ENCODE data around the gene PCDHGA3. TPM values are rescaled to one million over a fixed set of nuclear protein-coding genes. Genes with fewer than 3 reads are reported as not detected.
A peak's percentile ranks its signal among the peaks of the same experiment; 100 is the strongest.

PCDHGA3 gene
- polyA plus RNA-seq, 1 of the 3 experiments (the other 2 are of a cell fraction) = 0.33 TPM

GRCh38 chr5:141356950-141357349 lies 13.3 kb downstream of the PCDHGA3 start:
- WGBS (ENCODE audit: low lambda C conversion rate) = 61% methylated on average over 16 of the region's 19 CpGs
- no peaks in the 10 kb centered on the region for H3K9me2 ChIP-seq
- H3K27me3 ChIP-seq (ENCODE audit: insufficient read depth) = no peaks in the 10 kb centered on the region
- no peaks in the 10 kb centered on the region for H3F3A ChIP-seq (replicated peaks; ENCODE audit: insufficient read depth)
- no peak overlapping the region for H2AFZ ChIP-seq (ENCODE audit: low read depth)
- no peak overlapping the region for H3K9ac ChIP-seq
- H3K27ac ChIP-seq (ENCODE audit: low read depth in 2 of 2, low read length in 1 of 2) = no peak overlapping the region
- H3K4me2 ChIP-seq = no peak overlapping the region
- H4K20me1 ChIP-seq (ENCODE audit: insufficient read depth) = no peaks in the 10 kb centered on the region
- H3K4me3 ChIP-seq (ENCODE audit: low read depth in 2 of 2, low read length in 1 of 2) = no peak overlapping the region
- H3K79me2 ChIP-seq (ENCODE audit: insufficient read depth) = no peaks in the 10 kb centered on the region
- ChIA-PET POLR2A (no interaction called here), CTCF (no interaction called here)
- no peaks in the 10 kb centered on the region; the same call in 1 of the 2 replicates for H3K9me3 ChIP-seq
- TF ChIP-seq TEAD4 (IDR thresholded peaks at IDR 0.05; ENCODE audit: borderline replicate concordance, insufficient read depth) (no peak), GATA2 (CRISPR knock-in tag; IDR thresholded peaks at IDR 0.05) (no peak), USF1 (IDR thresholded peaks at IDR 0.05; ENCODE audit: borderline replicate concordance, low read depth) (no peak), MXI1 (IDR thresholded peaks at IDR 0.05; ENCODE audit: low read depth, low read length) (no peak), REST (IDR thresholded peaks at IDR 0.05; ENCODE audit: low read depth, low read length) (peak; percentile 43; the same call in 1 of the 2 replicates)
- H3K4me1 ChIP-seq (ENCODE audit: control insufficient read depth in 1 of 2, insufficient read depth in 2 of 2, low read depth in 1 of 2, low read length in 1 of 2) = no peaks in the 10 kb centered on the region
- DNase-seq = no peak
- H3K36me3 ChIP-seq (replicated peaks in 1 of 2; ENCODE audit: control insufficient read depth in 1 of 2, insufficient read depth in 2 of 2, low read length in 1 of 2) = no peaks in the 10 kb centered on the region

DNA sequence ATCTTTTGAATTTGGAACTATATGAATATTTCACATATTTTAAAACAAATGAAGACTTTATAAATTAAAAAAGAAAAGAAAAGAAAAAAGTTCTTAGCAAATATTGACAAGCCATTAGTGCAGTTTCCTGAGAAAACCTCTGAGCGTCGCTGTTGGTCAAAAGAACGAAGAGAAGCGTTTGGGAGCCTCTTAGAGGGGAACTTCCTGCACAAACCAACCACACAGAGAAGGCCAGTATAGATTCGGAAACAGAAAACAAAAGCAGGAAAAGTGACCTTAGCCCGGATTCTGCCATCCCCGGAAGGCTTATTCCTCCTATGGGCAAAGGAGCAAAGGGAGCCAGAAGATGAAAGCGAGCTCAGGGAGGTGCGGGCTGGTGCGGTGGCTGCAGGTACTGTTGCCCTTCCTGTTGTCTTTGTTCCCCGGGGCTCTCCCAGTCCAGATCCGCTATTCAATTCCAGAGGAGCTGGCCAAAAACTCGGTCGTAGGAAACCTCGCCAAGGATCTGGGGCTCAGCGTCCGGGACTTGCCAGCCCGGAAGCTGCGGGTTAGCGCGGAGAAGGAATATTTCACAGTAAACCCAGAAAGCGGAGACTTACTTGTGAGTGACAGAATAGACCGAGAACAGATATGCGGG lies 16.3 kb downstream of the PCDHGA3 start, which contains the start of gene PCDHGB2:
Gene PCDHGB2, plus strand, starts transcription at position 205 of the 637 bp plus-strand sequence. Its CDS starts 142 bp downstream, at position 347.
- 44% methylated on average over 23 of the region's 24 CpGs for WGBS (ENCODE audit: low lambda C conversion rate)
- peak within 1 kb of the TSS; percentile 33 to 42 for H3K4me3 ChIP-seq (ENCODE audit: low read depth in 2 of 2, low read length in 1 of 2)
- H3K9me3 ChIP-seq = no peaks in the 10 kb centered on the region; the same call in 1 of the 2 replicates
- ChIA-PET CTCF (interaction anchor here (0.6 to 1.2 kb wide), 8 partner anchors 35 to 204 kb away, joined by 3 to 14 read pairs (median 3); partner anchors contain the start of gene PCDHB16), POLR2A (interaction anchor here (0.7 kb wide), 1 partner anchor 204 kb away, joined by 3 read pairs; no protein-coding TSS in a partner anchor)
- H3K27me3 ChIP-seq (ENCODE audit: insufficient read depth) = no peaks in the 10 kb centered on the region
- no peaks in the 10 kb centered on the region for H3F3A ChIP-seq (replicated peaks; ENCODE audit: insufficient read depth)
- H4K20me1 ChIP-seq (ENCODE audit: insufficient read depth) = no peaks in the 10 kb centered on the region
- H3K79me2 ChIP-seq (ENCODE audit: insufficient read depth) = no peaks in the 10 kb centered on the region
- H2AFZ ChIP-seq (ENCODE audit: low read depth) = peak within 1 kb of the TSS; percentile 68; the same call in 1 of the 2 replicates
- H3K4me2 ChIP-seq = 0 out of 2 replicates have a peak within 1 kb of the TSS, but pooled peaks have one; percentile 33
- no peaks in the 10 kb centered on the region for H3K4me1 ChIP-seq (ENCODE audit: control insufficient read depth in 1 of 2, insufficient read depth in 2 of 2, low read depth in 1 of 2, low read length in 1 of 2)
- H3K36me3 ChIP-seq (replicated peaks in 1 of 2; ENCODE audit: control insufficient read depth in 1 of 2, insufficient read depth in 2 of 2, low read length in 1 of 2) = peaks cover 0 to 4% of the 10 kb centered on the region in 2 experiments
- peak; percentile 62 for DNase-seq
- peak within 1 kb of the TSS; percentile 39; the same call in 1 of the 2 replicates for H3K9ac ChIP-seq
- peak within 1 kb of the TSS; percentile 22 to 28; a peak in 2 of 4 replicates for H3K27ac ChIP-seq (ENCODE audit: low read depth in 2 of 2, low read length in 1 of 2)
- H3K9me2 ChIP-seq = no peaks in the 10 kb centered on the region
- no peak for TF ChIP-seq REST (IDR thresholded peaks at IDR 0.05; ENCODE audit: low read depth, low read length)
- TF ChIP-seq RAD21 (IDR thresholded peaks at IDR 0.05; ENCODE audit: low read length) = peak; percentile 65
- TF ChIP-seq RFX5 (IDR thresholded peaks at IDR 0.05; ENCODE audit: low read length) = no peak
- TF ChIP-seq TEAD4 (IDR thresholded peaks at IDR 0.05; ENCODE audit: borderline replicate concordance, insufficient read depth) = no peak
- no peak for TF ChIP-seq MXI1 (IDR thresholded peaks at IDR 0.05; ENCODE audit: low read depth, low read length)
- TF ChIP-seq, protein P1, sequence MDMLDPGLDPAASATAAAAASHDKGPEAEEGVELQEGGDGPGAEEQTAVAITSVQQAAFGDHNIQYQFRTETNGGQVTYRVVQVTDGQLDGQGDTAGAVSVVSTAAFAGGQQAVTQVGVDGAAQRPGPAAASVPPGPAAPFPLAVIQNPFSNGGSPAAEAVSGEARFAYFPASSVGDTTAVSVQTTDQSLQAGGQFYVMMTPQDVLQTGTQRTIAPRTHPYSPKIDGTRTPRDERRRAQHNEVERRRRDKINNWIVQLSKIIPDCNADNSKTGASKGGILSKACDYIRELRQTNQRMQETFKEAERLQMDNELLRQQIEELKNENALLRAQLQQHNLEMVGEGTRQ (IDR thresholded peaks at IDR 0.05; ENCODE audit: borderline replicate concordance, low read depth, low read length) = no peak
- TF ChIP-seq, protein P2, sequence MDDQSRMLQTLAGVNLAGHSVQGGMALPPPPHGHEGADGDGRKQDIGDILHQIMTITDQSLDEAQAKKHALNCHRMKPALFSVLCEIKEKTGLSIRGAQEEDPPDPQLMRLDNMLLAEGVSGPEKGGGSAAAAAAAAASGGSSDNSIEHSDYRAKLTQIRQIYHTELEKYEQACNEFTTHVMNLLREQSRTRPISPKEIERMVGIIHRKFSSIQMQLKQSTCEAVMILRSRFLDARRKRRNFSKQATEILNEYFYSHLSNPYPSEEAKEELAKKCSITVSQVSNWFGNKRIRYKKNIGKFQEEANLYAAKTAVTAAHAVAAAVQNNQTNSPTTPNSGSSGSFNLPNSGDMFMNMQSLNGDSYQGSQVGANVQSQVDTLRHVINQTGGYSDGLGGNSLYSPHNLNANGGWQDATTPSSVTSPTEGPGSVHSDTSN (IDR thresholded peaks at IDR 0.05) = no peak
- no peak for TF ChIP-seq TAF1 (IDR thresholded peaks at IDR 0.05; ENCODE audit: borderline replicate concordance, low read depth, low read length)
- peak; percentile 33; the same call in 1 of the 2 replicates for TF ChIP-seq SMC3 (IDR thresholded peaks at IDR 0.05; ENCODE audit: low read depth, low read length)
- TF ChIP-seq NRF1 (IDR thresholded peaks at IDR 0.05; ENCODE audit: low read depth, low read length) = no peak

Data from SK-N-SH (cell line).